Parathyroid adenoma (tissue), 2 donors: Measurements from ENCODE around the gene ERBIN.

ENCODE experiments used
- H2AFZ ChIP-seq: fragments of 300-600 bp; sonication (generic); one replicate; pipeline ENCODE4 v1.7.0; 2017; ENCODE audit warnings: antibody characterized with exemption, mild to moderate bottlenecking
- H3K27ac ChIP-seq: fragments of 300-600 bp; sonication (generic); one replicate; pipeline ENCODE4 v1.7.0; 2017
- H3K27me3 ChIP-seq: fragments of 300-600 bp; sonication (generic); one replicate; pipeline ENCODE4 v1.7.0; 2017; ENCODE audit warnings: low read length; ENCODE audit not compliant: control insufficient read depth, insufficient read depth
- H3K36me3 ChIP-seq: fragments of 300-600 bp; sonication (generic); one replicate; pipeline ENCODE4 v1.7.0; 2017; ENCODE audit warnings: low read length; ENCODE audit not compliant: control insufficient read depth, insufficient read depth
- H3K4me1 ChIP-seq: fragments of 300-600 bp; sonication (generic); one replicate; pipeline ENCODE4 v1.7.0; 2017; ENCODE audit warnings: control low read depth
- H3K4me2 ChIP-seq: fragments of 300-600 bp; sonication (generic); one replicate; pipeline ENCODE4 v1.7.0; 2017; ENCODE audit warnings: low read length
- H3K4me3 ChIP-seq: fragments of 300-600 bp; sonication (generic); one replicate; pipeline ENCODE4 v1.7.0; 2017; ENCODE audit warnings: low read depth, low read length
- H3K79me2 ChIP-seq: fragments of 300-600 bp; sonication (generic); one replicate; pipeline ENCODE4 v1.7.0; 2017; ENCODE audit warnings: control low read depth
- H3K9ac ChIP-seq: fragments of 300-600 bp; sonication (generic); one replicate; pipeline ENCODE4 v1.7.0; 2017; ENCODE audit warnings: mild to moderate bottlenecking
- H3K9me3 ChIP-seq: fragments of 300-600 bp; sonication (generic); one replicate; pipeline ENCODE4 v1.7.0; 2017; ENCODE audit warnings: low read length; ENCODE audit not compliant: control insufficient read depth
- CTCF ChIP-seq: fragments of 300-600 bp; sonication (generic); IDR thresholded peaks from one replicate; pipeline ENCODE4 v1.7.0; 2017; ENCODE audit warnings: antibody characterized with exemption, mild to moderate bottlenecking
- donor health status: primary hyperparathyroidism.

Gene ERBIN

GRCh38 chr5:65981548-65981947 is 55.2 kb downstream of the ERBIN start:
- Histone ChIP-seq H3K4me3 (no peak overlapping the region), H3K4me1 (no peaks in the 10 kb centered on the region), H3K4me2 (no peak overlapping the region), H3K36me3 (no peaks in the 10 kb centered on the region), H2AFZ (no peak overlapping the region), H3K27me3 (no peaks in the 10 kb centered on the region), H3K79me2 (peaks cover 19% of the 10 kb centered on the region), H3K9ac (no peak overlapping the region), H3K9me3 (no peaks in the 10 kb centered on the region), H3K27ac (no peak overlapping the region)
- no peak for TF ChIP-seq CTCF

GRCh38 chr5:65981969-65982619 is 55.7 kb downstream of the ERBIN start:
- Histone ChIP-seq H3K27ac (no peak overlapping the region), H3K9me3 (no peaks in the 10 kb centered on the region), H3K36me3 (no peaks in the 10 kb centered on the region), H3K9ac (no peak overlapping the region), H3K4me2 (no peak overlapping the region), H3K27me3 (no peaks in the 10 kb centered on the region), H2AFZ (no peak overlapping the region), H3K4me3 (no peak overlapping the region), H3K4me1 (no peaks in the 10 kb centered on the region), H3K79me2 (peaks cover 19% of the 10 kb centered on the region)
- TF ChIP-seq CTCF: no peak

GRCh38 chr5:65982635-65983034 is 56.3 kb downstream of the ERBIN start:
- H3K79me2 ChIP-seq: peaks cover 19% of the 10 kb centered on the region
- no peak overlapping the region for H2AFZ ChIP-seq
- H3K4me3 ChIP-seq: no peak overlapping the region
- H3K9me3 ChIP-seq: no peaks in the 10 kb centered on the region
- no peaks in the 10 kb centered on the region for H3K4me1 ChIP-seq
- H3K9ac ChIP-seq: no peak overlapping the region
- TF ChIP-seq CTCF: no peak
- H3K27me3 ChIP-seq: no peaks in the 10 kb centered on the region
- no peaks in the 10 kb centered on the region for H3K36me3 ChIP-seq
- H3K4me2 ChIP-seq: no peak overlapping the region
- no peak overlapping the region for H3K27ac ChIP-seq

- H3K4me1 ChIP-seq: no peaks in the 10 kb centered on the region
- no peaks in the 10 kb centered on the region for H3K9me3 ChIP-seq
- H3K27me3 ChIP-seq: no peaks in the 10 kb centered on the region
- no peak overlapping the region for H3K4me3 ChIP-seq
- no peak overlapping the region for H2AFZ ChIP-seq
- TF ChIP-seq CTCF: no peak
- no peak overlapping the region for H3K9ac ChIP-seq
- peaks cover 14% of the 10 kb centered on the region for H3K79me2 ChIP-seq
- H3K27ac ChIP-seq: no peak overlapping the region
- no peak overlapping the region for H3K4me2 ChIP-seq
- H3K36me3 ChIP-seq: no peaks in the 10 kb centered on the region
These were observed 57.9 kb downstream of the ERBIN start for GRCh38 chr5:65984098-65984885.
